Measurements from ENCODE around the gene EPS15. TPM values are rescaled to one million over a fixed set of nuclear protein-coding genes. Genes with fewer than 3 reads are reported as not detected.

EPS15 gene
- total RNA-seq, 2 donors from 2014 or later: 50.0 to 54.7 TPM

GRCh38 chr1:51420867-51421627 is 98.0 kb downstream of the EPS15 start:
- TF ChIP-seq, protein P1, sequence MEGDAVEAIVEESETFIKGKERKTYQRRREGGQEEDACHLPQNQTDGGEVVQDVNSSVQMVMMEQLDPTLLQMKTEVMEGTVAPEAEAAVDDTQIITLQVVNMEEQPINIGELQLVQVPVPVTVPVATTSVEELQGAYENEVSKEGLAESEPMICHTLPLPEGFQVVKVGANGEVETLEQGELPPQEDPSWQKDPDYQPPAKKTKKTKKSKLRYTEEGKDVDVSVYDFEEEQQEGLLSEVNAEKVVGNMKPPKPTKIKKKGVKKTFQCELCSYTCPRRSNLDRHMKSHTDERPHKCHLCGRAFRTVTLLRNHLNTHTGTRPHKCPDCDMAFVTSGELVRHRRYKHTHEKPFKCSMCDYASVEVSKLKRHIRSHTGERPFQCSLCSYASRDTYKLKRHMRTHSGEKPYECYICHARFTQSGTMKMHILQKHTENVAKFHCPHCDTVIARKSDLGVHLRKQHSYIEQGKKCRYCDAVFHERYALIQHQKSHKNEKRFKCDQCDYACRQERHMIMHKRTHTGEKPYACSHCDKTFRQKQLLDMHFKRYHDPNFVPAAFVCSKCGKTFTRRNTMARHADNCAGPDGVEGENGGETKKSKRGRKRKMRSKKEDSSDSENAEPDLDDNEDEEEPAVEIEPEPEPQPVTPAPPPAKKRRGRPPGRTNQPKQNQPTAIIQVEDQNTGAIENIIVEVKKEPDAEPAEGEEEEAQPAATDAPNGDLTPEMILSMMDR (IDR thresholded peaks at IDR 0.05): no peak
- no peaks in the 10 kb centered on the region for H3K36me3 ChIP-seq

GRCh38 chr1:51418384-51418959 is 100.6 kb downstream of the EPS15 start:
- H3K27ac ChIP-seq: peak overlapping the region; percentile 31 to 74
- no peaks in the 10 kb centered on the region for H3K36me3 ChIP-seq
- H3K4me1 ChIP-seq: peaks cover 0 to 49% of the 10 kb centered on the region in 2 donors
- H3K9me3 ChIP-seq: no peaks in the 10 kb centered on the region
- DNase-seq (ENCODE audit: low spot score): no peak
- H3K4me3 ChIP-seq: no peak overlapping the region
- no peaks in the 10 kb centered on the region for H3K27me3 ChIP-seq
- TF ChIP-seq, protein P1 (IDR thresholded peaks at IDR 0.05): no peak

More at GRCh38 chr1:51420867-51421627, 98.0 kb downstream of the EPS15 start:
- H3K27ac ChIP-seq: peak overlapping the region; percentile 50 to 72
- peaks cover 0 to 55% of the 10 kb centered on the region in 2 donors for H3K4me1 ChIP-seq
- no peaks in the 10 kb centered on the region for H3K27me3 ChIP-seq
- no peak for DNase-seq (ENCODE audit: low spot score)
- no peaks in the 10 kb centered on the region for H3K9me3 ChIP-seq
- H3K4me3 ChIP-seq: no peak overlapping the region

DNA sequence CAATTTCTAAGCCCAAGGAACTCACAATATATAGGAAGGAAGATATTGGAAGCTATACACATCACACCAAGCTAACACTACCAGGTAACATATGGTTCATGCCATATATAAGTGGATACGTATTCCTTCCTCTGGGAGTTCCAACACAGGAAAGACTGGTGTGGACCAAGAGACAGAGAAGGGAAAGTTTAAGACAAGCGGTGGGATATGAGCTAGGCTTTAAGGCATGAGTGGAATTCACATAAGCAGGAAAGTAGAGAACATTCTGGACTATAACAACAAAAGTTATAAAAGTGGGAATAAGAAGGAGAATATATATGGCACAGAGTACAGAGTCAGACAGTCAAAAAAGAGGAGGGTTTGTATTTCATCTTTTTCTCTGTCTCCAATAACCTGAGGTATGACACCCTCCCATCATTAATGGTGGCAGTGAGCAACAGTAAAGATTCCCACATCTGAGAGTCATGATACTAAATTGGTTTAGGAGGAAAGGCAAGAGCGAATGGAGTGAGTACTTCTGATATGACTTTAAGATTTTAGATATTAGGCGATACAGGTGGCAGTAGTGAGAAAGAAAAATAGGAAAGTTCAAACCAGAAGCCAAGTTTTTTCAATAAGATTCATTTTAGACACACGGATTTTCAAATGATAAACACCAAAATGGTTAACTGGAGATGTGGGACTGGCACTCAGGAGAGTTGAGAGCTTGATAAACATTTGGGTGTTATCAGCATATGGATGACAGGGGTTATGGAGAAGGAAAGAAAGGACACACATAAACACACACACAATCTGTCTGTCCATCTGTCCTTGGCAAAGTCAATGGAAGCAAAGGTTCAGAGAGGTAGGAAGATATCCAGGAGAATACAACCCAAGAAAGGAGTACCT is 101.3 kb downstream of the EPS15 start:
- peak overlapping the region; percentile 31 to 74 for H3K27ac ChIP-seq
- peaks cover 0 to 42% of the 10 kb centered on the region in 2 donors for H3K4me1 ChIP-seq
- TF ChIP-seq, protein P1 (IDR thresholded peaks at IDR 0.05): no peak
- H3K9me3 ChIP-seq: no peaks in the 10 kb centered on the region
- no peak for DNase-seq (ENCODE audit: low spot score)
- no peak overlapping the region for H3K4me3 ChIP-seq
- no peaks in the 10 kb centered on the region for H3K27me3 ChIP-seq
- no peaks in the 10 kb centered on the region for H3K36me3 ChIP-seq

- Histone ChIP-seq H3K4me3 (no peak overlapping the region), H3K36me3 (no peaks in the 10 kb centered on the region), H3K27me3 (no peaks in the 10 kb centered on the region), H3K4me1 (peaks cover 0 to 41% of the 10 kb centered on the region in 2 donors), H3K27ac (peak overlapping the region in 1 of 2 donors; percentile 74), H3K9me3 (no peaks in the 10 kb centered on the region)
- no peak for DNase-seq (ENCODE audit: low spot score)
- TF ChIP-seq, protein P1 (IDR thresholded peaks at IDR 0.05): no peak
Observed at GRCh38 chr1:51416910-51417309, 102.2 kb downstream of the EPS15 start.

GRCh38 chr1:51415963-51416362 is 103.1 kb downstream of the EPS15 start:
- Histone ChIP-seq H3K27ac (peak overlapping the region in 1 of 2 donors; percentile 74), H3K27me3 (no peaks in the 10 kb centered on the region), H3K4me3 (no peak overlapping the region), H3K4me1 (peaks cover 0 to 35% of the 10 kb centered on the region in 2 donors), H3K36me3 (no peaks in the 10 kb centered on the region), H3K9me3 (no peaks in the 10 kb centered on the region)
- TF ChIP-seq, protein P1 (IDR thresholded peaks at IDR 0.05): no peak
- DNase-seq (ENCODE audit: low spot score): no peak

Data from right atrium auricular region (tissue), 2 donors.